ENCODE results near the gene CLK1.

CLK1 gene

DNA sequence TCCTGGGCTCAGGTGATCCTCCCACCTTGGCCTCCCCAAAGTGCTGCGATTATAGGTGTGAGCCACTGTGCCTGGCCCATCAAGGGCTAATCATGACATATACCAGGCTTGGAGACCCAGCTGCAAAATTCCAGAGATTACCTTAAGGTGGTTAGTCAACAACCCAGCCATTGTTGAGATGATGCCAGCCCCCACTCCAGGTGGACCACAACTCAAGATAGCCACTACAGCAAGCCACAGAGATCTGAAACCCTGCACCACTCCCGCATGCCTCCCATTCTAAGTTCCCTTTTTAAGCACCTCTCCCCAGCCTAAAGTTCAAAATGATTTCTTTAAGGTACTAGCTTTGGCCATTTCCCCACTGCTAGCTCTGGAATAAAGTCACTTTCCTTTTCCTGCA lies 4.6 kb upstream of the CLK1 start:
- no peak for TF ChIP-seq POU6F1 (CRISPR knock-in tag; IDR thresholded peaks at IDR 0.05; ENCODE audit: borderline replicate concordance, low read depth)
- TF ChIP-seq, protein P1, sequence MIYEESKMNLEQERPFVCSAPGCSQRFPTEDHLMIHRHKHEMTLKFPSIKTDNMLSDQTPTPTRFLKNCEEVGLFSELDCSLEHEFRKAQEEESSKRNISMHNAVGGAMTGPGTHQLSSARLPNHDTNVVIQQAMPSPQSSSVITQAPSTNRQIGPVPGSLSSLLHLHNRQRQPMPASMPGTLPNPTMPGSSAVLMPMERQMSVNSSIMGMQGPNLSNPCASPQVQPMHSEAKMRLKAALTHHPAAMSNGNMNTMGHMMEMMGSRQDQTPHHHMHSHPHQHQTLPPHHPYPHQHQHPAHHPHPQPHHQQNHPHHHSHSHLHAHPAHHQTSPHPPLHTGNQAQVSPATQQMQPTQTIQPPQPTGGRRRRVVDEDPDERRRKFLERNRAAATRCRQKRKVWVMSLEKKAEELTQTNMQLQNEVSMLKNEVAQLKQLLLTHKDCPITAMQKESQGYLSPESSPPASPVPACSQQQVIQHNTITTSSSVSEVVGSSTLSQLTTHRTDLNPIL (CRISPR knock-in tag; IDR thresholded peaks at IDR 0.05; ENCODE audit: low read depth) = no peak
- TF ChIP-seq TSHZ2 (CRISPR knock-in tag; IDR thresholded peaks at IDR 0.05) = no peak
- TF ChIP-seq OSR1 (CRISPR knock-in tag; IDR thresholded peaks at IDR 0.05) = no peak
- no peak for ATAC-seq

GRCh38 chr2:200863782-200864175 lies 679 bp downstream of the CLK1 start:
- ATAC-seq = peak; percentile 15
- TF ChIP-seq ESRRG (CRISPR knock-in tag; IDR thresholded peaks at IDR 0.05) (no peak), PPARA (CRISPR knock-in tag; IDR thresholded peaks at IDR 0.05; ENCODE audit: borderline replicate concordance) (no peak), TSHZ2 (CRISPR knock-in tag; IDR thresholded peaks at IDR 0.05) (no peak), CSRNP3 (CRISPR knock-in tag; IDR thresholded peaks at IDR 0.05) (no peak), SNAI2 (CRISPR knock-in tag; IDR thresholded peaks at IDR 0.05) (no peak), CSDC2 (CRISPR knock-in tag; IDR thresholded peaks at IDR 0.05) (no peak), ZNF70 (CRISPR knock-in tag; IDR thresholded peaks at IDR 0.05) (no peak), ZNF8 (CRISPR knock-in tag; IDR thresholded peaks at IDR 0.05) (no peak), RARB (CRISPR knock-in tag; IDR thresholded peaks at IDR 0.05) (no peak), BACH2 (CRISPR knock-in tag; IDR thresholded peaks at IDR 0.05; ENCODE audit: borderline replicate concordance) (no peak), GLIS3 (CRISPR knock-in tag; IDR thresholded peaks at IDR 0.05) (no peak), TCF4 (CRISPR knock-in tag; IDR thresholded peaks at IDR 0.05; ENCODE audit: borderline replicate concordance) (no peak), ZFP30 (CRISPR knock-in tag; IDR thresholded peaks at IDR 0.05) (no peak), ZC3H10 (CRISPR knock-in tag; IDR thresholded peaks at IDR 0.05) (no peak), ISL1 (CRISPR knock-in tag; IDR thresholded peaks at IDR 0.05) (no peak)
- TF ChIP-seq, protein P2, sequence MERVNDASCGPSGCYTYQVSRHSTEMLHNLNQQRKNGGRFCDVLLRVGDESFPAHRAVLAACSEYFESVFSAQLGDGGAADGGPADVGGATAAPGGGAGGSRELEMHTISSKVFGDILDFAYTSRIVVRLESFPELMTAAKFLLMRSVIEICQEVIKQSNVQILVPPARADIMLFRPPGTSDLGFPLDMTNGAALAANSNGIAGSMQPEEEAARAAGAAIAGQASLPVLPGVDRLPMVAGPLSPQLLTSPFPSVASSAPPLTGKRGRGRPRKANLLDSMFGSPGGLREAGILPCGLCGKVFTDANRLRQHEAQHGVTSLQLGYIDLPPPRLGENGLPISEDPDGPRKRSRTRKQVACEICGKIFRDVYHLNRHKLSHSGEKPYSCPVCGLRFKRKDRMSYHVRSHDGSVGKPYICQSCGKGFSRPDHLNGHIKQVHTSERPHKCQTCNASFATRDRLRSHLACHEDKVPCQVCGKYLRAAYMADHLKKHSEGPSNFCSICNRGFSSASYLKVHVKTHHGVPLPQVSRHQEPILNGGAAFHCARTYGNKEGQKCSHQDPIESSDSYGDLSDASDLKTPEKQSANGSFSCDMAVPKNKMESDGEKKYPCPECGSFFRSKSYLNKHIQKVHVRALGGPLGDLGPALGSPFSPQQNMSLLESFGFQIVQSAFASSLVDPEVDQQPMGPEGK (CRISPR knock-in tag; IDR thresholded peaks at IDR 0.05; ENCODE audit: borderline replicate concordance) = no peak

Data from SK-N-SH treated with all-trans-retinoic acid at 6 μM for 48 hours (cell line).